Measurements from ENCODE around the gene NALCN. TPM values are rescaled to one million over a fixed set of nuclear protein-coding genes. Genes with fewer than 3 reads are reported as not detected.

Gene NALCN
- total and polyA plus RNA-seq, 10 of the 15 experiments (the other 5 are each of a cell fraction or from before 2014, with no cell fraction given): under 0.01 TPM; not detected in 9

DNA sequence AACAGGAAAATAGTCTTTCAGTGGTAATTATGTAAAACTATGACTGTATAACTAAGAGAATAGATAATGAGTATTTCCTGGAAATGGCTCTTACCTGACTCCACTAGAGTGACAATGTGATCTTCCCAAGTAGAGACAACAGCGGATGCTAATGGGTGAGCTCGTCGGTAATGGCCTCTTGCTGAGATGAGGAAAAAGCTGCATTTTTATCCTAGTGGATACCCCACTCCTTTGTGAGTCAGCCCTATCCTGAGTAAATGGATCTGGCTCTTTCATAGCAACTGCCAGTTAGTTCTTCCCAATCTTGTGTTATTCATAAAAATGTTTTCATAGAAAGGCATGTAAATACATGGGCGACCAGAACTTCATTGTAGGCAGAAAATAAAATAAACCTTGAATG is 299.5 kb downstream of the NALCN start:
- Histone ChIP-seq H4K20me1 (ENCODE audit: control insufficient read depth, insufficient read depth) (no peaks in the 10 kb centered on the region), H3K36me3 (ENCODE audit: control insufficient read depth in 2 of 2, insufficient read depth in 2 of 2, low read length in 1 of 2) (no peaks in the 10 kb centered on the region), H3K79me2 (ENCODE audit: control insufficient read depth, insufficient read depth, low read length) (no peaks in the 10 kb centered on the region), H3K9me3 (replicated peaks; ENCODE audit: control insufficient read depth, insufficient read depth, low read length) (no peaks in the 10 kb centered on the region), H2AFZ (ENCODE audit: control insufficient read depth, low read depth, low read length) (no peak overlapping the region), H3K27ac (ENCODE audit: control insufficient read depth, insufficient read depth) (no peak overlapping the region), H3K27me3 (replicated peaks in 1 of 2; ENCODE audit: control insufficient read depth in 2 of 2, insufficient read depth in 2 of 2, low read length in 1 of 2) (no peaks in the 10 kb centered on the region; a peak in 1 of 4 replicates), H3K4me2 (ENCODE audit: control insufficient read depth, insufficient read depth) (no peak overlapping the region), H3K9ac (ENCODE audit: control insufficient read depth, insufficient read depth, low read length) (no peak overlapping the region), H3K4me1 (ENCODE audit: control insufficient read depth, insufficient read depth, low read length) (no peaks in the 10 kb centered on the region), H3K4me3 (no peak overlapping the region)
- intact Hi-C loops (cut with micrococcal nuclease; ENCODE audit: unreplicated experiment) (no loop called here), in situ Hi-C loops (cut with MboI) (no loop called here)
- ChIA-PET RAD21 (ENCODE audit: unreplicated experiment) (no interaction called here), POLR2A (no interaction called here), CTCF (no interaction called here), SMC1A (ENCODE audit: uncharacterized antibody, unreplicated experiment) (no interaction called here)
- ATAC-seq (no peak), DNase-seq (ENCODE audit: low read depth, low spot score) (no peak), FAIRE-seq (no peak)
- 28% methylated on average over 4 of the region's 4 CpGs for WGBS (ENCODE audit: insufficient coverage, insufficient replicate concordance, low lambda C conversion rate, missing lambda C conversion rate)
- BruUV-seq (replicated peaks): no TSS peak
- TF ChIP-seq JUND (IDR thresholded peaks at IDR 0.05; ENCODE audit: low read depth, low read length): no peak
- TF ChIP-seq GABPA (IDR thresholded peaks at IDR 0.05; ENCODE audit: low read depth): no peak
- TF ChIP-seq, protein P1, sequence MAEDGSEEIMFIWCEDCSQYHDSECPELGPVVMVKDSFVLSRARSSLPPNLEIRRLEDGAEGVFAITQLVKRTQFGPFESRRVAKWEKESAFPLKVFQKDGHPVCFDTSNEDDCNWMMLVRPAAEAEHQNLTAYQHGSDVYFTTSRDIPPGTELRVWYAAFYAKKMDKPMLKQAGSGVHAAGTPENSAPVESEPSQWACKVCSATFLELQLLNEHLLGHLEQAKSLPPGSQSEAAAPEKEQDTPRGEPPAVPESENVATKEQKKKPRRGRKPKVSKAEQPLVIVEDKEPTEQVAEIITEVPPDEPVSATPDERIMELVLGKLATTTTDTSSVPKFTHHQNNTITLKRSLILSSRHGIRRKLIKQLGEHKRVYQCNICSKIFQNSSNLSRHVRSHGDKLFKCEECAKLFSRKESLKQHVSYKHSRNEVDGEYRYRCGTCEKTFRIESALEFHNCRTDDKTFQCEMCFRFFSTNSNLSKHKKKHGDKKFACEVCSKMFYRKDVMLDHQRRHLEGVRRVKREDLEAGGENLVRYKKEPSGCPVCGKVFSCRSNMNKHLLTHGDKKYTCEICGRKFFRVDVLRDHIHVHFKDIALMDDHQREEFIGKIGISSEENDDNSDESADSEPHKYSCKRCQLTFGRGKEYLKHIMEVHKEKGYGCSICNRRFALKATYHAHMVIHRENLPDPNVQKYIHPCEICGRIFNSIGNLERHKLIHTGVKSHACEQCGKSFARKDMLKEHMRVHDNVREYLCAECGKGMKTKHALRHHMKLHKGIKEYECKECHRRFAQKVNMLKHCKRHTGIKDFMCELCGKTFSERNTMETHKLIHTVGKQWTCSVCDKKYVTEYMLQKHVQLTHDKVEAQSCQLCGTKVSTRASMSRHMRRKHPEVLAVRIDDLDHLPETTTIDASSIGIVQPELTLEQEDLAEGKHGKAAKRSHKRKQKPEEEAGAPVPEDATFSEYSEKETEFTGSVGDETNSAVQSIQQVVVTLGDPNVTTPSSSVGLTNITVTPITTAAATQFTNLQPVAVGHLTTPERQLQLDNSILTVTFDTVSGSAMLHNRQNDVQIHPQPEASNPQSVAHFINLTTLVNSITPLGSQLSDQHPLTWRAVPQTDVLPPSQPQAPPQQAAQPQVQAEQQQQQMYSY (CRISPR knock-in tag; IDR thresholded peaks at IDR 0.05): no peak
- TF ChIP-seq ZNF384 (IDR thresholded peaks at IDR 0.05; ENCODE audit: borderline replicate concordance, low read depth, low read length): no peak
- TF ChIP-seq NFYB (IDR thresholded peaks at IDR 0.05; ENCODE audit: insufficient read depth, low read depth, low read length): no peak
- no peak for TF ChIP-seq CHD2 (IDR thresholded peaks at IDR 0.05; ENCODE audit: borderline replicate concordance, low read depth, low read length)
- no peak for TF ChIP-seq NFYA (IDR thresholded peaks at IDR 0.05; ENCODE audit: borderline replicate concordance, low read depth, low read length)
- TF ChIP-seq MTA2 (IDR thresholded peaks at IDR 0.05; ENCODE audit: low read depth): no peak
- no peak for TF ChIP-seq CBX3 (IDR thresholded peaks at IDR 0.05; ENCODE audit: borderline replicate concordance, low read depth)
- no peak for TF ChIP-seq GATAD2B (conservative IDR thresholded peaks at IDR 0.05; ENCODE audit: low read depth)
- no peak for TF ChIP-seq TCF3 (IDR thresholded peaks at IDR 0.05; ENCODE audit: borderline replicate concordance, insufficient read depth, low read depth, low read length)
- TF ChIP-seq, protein P2, sequence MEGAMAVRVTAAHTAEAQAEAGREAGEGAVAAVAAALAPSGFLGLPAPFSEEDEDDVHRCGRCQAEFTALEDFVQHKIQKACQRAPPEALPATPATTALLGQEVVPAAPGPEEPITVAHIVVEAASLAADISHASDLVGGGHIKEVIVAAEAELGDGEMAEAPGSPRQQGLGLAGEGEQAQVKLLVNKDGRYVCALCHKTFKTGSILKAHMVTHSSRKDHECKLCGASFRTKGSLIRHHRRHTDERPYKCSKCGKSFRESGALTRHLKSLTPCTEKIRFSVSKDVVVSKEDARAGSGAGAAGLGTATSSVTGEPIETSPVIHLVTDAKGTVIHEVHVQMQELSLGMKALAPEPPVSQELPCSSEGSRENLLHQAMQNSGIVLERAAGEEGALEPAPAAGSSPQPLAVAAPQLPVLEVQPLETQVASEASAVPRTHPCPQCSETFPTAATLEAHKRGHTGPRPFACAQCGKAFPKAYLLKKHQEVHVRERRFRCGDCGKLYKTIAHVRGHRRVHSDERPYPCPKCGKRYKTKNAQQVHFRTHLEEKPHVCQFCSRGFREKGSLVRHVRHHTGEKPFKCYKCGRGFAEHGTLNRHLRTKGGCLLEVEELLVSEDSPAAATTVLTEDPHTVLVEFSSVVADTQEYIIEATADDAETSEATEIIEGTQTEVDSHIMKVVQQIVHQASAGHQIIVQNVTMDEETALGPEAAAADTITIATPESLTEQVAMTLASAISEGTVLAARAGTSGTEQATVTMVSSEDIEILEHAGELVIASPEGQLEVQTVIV (IDR thresholded peaks at IDR 0.05; ENCODE audit: borderline replicate concordance, partially characterized antibody): no peak
- no peak for TF ChIP-seq EGR1 (IDR thresholded peaks at IDR 0.05; ENCODE audit: borderline replicate concordance in 1 of 2, low read depth in 2 of 2, low read length in 2 of 2)
- no peak for TF ChIP-seq RAD21 (IDR thresholded peaks at IDR 0.05; ENCODE audit: insufficient read depth, low read depth, low read length)
- no peak for TF ChIP-seq EP300 (IDR thresholded peaks at IDR 0.05; ENCODE audit: borderline replicate concordance in 1 of 2, control insufficient read depth in 1 of 2, low read depth in 2 of 2, low read length in 2 of 2)
